GM10248 (cell line): ENCODE data around the gene ASPRV1.

ENCODE experiments used
- CTCF ChIA-PET: fragments of 300-600 bp; sonication (Branson Sonifier 250); formaldehyde crosslinking; extraction: SDS; loops from one replicate; lab custom pipeline; 2021; ENCODE audit warnings: antibody characterized with exemption; lab: Yijun Ruan, JAX
- POLR2A ChIA-PET: fragments of 350-650 bp; sonication (Branson Sonifier 250); formaldehyde crosslinking; extraction: SDS; loops from one replicate; lab custom pipeline; 2020; ENCODE audit warnings: antibody characterized with exemption; lab: Yijun Ruan, JAX
- DNase-seq: peaks from one replicate; pipeline ENCODE4 v3.0.0; 2012; ENCODE audit errors: extremely low spot score
- TF ChIP-seq, protein P1 (sequence below): IDR thresholded peaks from 2 replicates; pipeline ENCODE4 v1.5.1; 2012; ENCODE audit warnings: mild to moderate bottlenecking, low read depth; ENCODE audit errors: extremely low read depth, missing control alignments, control extremely low read depth

Gene ASPRV1

DNA sequence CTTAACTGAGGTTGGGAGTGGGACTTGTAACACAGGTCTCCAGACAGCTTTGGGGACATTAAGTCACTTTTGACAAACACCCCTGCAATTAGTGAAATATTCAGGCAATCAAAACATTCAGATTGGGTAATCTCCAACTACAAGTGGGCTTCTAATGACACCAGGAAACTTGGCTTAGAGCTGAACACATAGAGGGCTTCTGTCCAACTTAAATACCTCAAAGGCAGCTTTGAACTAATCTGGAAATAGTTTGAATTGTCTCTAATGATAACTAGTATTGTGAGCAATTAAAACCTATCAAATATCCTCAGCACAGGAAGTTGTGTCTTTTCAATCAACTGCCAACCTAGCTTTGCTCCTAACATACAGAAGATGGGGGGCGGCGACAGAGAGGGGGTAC, 5.1 kb upstream of the ASPRV1 start:
- ChIA-PET POLR2A (no interaction called here), CTCF (interaction anchor here (0.9 kb wide), 1 partner anchor 15 kb away, joined by 3 read pairs; no protein-coding TSS in a partner anchor)
- no peak for DNase-seq
- TF ChIP-seq, protein P1, sequence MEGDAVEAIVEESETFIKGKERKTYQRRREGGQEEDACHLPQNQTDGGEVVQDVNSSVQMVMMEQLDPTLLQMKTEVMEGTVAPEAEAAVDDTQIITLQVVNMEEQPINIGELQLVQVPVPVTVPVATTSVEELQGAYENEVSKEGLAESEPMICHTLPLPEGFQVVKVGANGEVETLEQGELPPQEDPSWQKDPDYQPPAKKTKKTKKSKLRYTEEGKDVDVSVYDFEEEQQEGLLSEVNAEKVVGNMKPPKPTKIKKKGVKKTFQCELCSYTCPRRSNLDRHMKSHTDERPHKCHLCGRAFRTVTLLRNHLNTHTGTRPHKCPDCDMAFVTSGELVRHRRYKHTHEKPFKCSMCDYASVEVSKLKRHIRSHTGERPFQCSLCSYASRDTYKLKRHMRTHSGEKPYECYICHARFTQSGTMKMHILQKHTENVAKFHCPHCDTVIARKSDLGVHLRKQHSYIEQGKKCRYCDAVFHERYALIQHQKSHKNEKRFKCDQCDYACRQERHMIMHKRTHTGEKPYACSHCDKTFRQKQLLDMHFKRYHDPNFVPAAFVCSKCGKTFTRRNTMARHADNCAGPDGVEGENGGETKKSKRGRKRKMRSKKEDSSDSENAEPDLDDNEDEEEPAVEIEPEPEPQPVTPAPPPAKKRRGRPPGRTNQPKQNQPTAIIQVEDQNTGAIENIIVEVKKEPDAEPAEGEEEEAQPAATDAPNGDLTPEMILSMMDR: no peak

DNA sequence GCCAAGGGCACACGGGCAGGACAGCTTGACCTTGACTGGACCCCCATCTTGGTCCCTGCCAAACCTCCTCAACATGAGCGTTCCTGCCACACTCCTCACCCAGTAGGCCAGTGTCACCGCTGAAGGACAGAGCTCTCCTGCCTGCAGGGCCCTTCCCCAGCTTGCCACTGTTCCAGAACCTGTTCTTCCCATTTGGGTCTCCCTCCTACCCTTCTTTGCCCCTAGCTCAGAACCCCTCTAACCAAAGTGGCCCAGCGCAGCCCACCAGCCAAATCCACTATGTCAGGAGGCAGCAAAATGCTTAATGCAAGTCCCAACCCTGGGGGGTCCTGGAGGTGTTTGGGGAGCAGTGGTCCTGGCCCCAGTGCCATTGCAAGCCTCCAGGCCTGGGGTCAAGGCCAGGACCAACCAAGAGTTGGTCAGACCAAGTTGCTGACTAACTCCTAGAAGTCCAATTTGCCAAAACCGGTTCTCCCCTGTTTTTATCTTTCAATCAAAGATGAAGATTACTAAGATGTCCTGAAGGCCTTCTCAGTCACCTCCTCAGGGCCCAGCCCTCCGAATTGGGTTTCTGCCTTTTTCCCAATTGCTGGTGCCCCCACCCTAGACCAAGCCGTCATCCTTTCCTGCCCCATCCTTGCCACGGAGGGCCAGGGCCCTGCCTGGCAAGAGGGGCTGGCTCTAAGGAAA, 4.5 kb upstream of the ASPRV1 start:
- no peak for DNase-seq
- CTCF ChIA-PET: interaction anchor here (0.9 kb wide), 1 partner anchor 14 kb away, joined by 3 read pairs; no protein-coding TSS in a partner anchor
- TF ChIP-seq, protein P1: no peak
- POLR2A ChIA-PET: no interaction called here

DNA sequence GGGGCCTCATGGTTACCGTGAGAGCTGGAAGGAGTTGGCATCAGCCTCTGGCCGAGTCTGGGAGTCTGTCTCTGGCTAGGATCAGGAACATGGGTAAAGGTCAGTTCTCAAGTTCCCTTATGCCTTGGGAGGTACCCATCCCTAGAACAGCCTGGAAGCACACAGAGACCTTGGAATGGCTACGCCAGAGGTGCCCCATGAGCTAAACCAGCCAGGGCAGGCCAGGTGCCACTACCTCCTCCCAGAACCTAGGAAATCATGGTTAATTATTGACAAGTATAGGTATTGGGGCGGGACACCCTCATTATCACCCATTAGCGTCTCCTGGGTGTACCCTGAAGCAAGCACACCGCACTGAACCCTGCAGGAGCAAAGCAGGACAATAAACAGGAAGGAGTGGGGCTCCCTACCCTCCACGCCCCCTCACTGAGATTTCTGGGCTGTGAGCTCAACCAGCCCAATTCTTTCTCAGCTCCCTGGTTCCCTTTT, 3.0 kb upstream of the ASPRV1 start:
- ChIA-PET POLR2A (no interaction called here), CTCF (interaction anchor here (1.3 kb wide), 2 partner anchors 21 to 30 kb away, joined by 3 to 4 read pairs; no protein-coding TSS in a partner anchor)
- TF ChIP-seq, protein P1: no peak
- no peak for DNase-seq

DNA sequence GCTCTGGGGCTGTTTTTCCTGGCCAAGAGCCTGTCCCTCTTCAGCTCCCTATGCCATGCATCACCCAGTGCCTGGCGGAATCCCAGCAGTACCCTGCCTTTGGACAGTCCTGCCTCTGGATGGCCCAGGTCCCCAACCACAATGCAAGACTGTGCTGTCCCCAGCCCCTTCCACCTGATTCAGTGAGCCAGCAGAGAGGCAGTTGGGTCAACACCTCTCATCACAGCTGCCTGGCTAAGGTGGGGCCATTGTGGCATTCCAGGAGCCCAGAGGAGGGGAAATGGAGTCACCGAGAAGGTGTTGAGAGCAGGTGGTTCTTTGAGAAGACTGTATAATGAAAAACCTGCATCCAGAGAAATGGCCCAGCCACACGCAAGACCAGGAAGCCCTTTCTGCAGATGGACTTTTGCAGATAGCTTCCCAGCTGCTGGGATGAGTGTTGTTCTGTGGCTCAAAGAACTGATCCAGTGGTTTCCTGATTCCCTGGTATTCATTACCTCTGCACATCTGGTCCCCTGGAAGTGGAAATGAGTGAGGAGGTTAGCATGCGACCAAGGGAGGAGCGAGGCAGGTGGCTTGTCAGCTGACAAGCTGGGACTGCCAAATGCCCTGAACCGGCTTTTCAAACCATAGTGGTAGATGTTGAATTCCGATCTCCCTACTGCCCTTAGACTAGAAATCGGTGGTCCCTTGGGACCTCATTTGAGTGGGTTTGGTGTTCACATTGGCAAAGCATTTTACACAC, 1.7 kb upstream of the ASPRV1 start:
- TF ChIP-seq, protein P1: no peak
- ChIA-PET CTCF (interaction anchor here (1.3 kb wide), 1 partner anchor 31 kb away, joined by 4 read pairs; no protein-coding TSS in a partner anchor), POLR2A (no interaction called here)
- DNase-seq: no peak

DNA sequence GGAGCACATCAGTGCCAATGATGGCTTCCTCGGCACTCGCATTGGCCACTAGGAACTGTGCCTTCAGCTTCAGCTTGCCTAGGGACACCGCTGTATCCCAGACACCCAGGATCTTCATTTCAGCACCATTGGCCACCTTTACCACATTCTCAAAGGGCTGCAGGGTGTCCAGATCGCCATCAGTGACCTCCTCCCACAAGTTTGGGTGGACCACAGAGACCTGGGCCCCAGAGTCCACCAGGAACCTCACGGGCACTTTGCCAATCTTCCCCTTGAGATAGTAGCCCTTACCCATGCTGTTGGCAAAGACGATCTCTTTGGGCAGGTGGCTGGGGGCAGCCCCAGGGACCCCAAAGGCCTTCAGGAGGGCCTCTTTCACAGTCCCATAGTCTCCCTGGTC, 610 bp downstream of the ASPRV1 start:
- TF ChIP-seq, protein P1: no peak
- CTCF ChIA-PET: interaction anchor here (1.1 kb wide), 2 partner anchors 12 to 37 kb away, joined by 3 to 5 read pairs; no protein-coding TSS in a partner anchor
- POLR2A ChIA-PET: no interaction called here
- DNase-seq: no peak

DNA sequence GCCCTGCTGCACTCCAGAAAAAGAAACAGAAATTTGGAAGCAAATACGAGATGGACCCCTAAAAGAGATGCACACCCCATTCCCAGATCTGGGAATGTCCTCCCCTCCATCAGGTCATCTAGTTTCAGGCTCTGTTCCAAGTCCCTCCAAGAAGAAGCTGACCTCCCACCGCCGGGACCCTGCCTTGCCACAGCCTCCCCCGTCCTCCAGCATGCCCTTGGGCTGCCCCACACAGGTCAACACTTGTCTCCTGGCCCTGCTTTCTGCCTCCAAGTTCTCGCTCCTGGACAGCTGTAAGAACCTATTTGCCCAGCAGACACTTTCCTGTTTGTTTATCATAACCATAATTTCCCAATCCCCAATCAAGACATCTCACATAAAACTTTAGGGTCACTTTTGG, 2.0 kb downstream of the ASPRV1 start:
- DNase-seq: no peak
- CTCF ChIA-PET: interaction anchor here (0.9 kb wide), 1 partner anchor 89 kb away, joined by 3 read pairs; no protein-coding TSS in a partner anchor
- POLR2A ChIA-PET: no interaction called here
- TF ChIP-seq, protein P1: no peak
